ENCODE data around the gene SLC16A14.

Gene SLC16A14

DNA sequence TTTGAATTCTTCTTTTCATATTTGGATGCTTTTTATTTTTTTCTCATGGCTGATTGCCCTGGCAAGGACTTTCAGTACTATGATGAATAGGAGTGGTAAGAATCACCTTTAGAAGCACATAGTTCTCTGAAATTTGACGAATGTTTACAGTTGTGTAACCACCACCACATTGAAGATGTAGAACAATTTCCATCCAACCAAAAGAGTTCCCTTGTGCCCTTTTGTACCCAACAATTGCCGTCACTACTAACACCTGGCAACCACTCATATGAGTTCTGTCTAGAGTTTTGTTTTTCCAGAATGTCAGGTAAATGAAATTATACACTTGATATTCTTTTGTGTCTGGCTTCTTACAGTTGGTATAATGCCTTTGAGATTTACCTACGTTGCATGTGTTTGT is 28.7 kb upstream of the SLC16A14 start:
- Histone ChIP-seq H3K4me3 (ENCODE audit: low read length) (no peak overlapping the region), H3K4me1 (ENCODE audit: control insufficient read depth, low read length) (no peaks in the 10 kb centered on the region), H3F3A (ENCODE audit: control insufficient read depth, insufficient read depth) (no peaks in the 10 kb centered on the region), H3K79me2 (ENCODE audit: control insufficient read depth, low read length) (no peaks in the 10 kb centered on the region), H3K9me2 (replicated peaks; ENCODE audit: control insufficient read depth, low read length) (no peaks in the 10 kb centered on the region), H3K4me2 (ENCODE audit: low read length) (no peak overlapping the region), H3K9me3 (ENCODE audit: control insufficient read depth, insufficient read depth, low read length) (no peaks in the 10 kb centered on the region), H3K27ac (ENCODE audit: low read depth, low read length) (no peak overlapping the region), H4K20me1 (ENCODE audit: control insufficient read depth, insufficient read depth, low read depth, low read length) (no peaks in the 10 kb centered on the region), H3K27me3 (ENCODE audit: control insufficient read depth, low read length) (no peaks in the 10 kb centered on the region), H3K36me3 (ENCODE audit: control insufficient read depth, low read length) (no peaks in the 10 kb centered on the region)
- TF ChIP-seq, protein P1, sequence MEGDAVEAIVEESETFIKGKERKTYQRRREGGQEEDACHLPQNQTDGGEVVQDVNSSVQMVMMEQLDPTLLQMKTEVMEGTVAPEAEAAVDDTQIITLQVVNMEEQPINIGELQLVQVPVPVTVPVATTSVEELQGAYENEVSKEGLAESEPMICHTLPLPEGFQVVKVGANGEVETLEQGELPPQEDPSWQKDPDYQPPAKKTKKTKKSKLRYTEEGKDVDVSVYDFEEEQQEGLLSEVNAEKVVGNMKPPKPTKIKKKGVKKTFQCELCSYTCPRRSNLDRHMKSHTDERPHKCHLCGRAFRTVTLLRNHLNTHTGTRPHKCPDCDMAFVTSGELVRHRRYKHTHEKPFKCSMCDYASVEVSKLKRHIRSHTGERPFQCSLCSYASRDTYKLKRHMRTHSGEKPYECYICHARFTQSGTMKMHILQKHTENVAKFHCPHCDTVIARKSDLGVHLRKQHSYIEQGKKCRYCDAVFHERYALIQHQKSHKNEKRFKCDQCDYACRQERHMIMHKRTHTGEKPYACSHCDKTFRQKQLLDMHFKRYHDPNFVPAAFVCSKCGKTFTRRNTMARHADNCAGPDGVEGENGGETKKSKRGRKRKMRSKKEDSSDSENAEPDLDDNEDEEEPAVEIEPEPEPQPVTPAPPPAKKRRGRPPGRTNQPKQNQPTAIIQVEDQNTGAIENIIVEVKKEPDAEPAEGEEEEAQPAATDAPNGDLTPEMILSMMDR (IDR thresholded peaks at IDR 0.05; ENCODE audit: low read depth, low read length, poor library complexity, severe bottlenecking), result no peak
- no peak for TF ChIP-seq EZH2phosphoT487 (IDR thresholded peaks at IDR 0.05; ENCODE audit: borderline replicate concordance, low read length)

DNA sequence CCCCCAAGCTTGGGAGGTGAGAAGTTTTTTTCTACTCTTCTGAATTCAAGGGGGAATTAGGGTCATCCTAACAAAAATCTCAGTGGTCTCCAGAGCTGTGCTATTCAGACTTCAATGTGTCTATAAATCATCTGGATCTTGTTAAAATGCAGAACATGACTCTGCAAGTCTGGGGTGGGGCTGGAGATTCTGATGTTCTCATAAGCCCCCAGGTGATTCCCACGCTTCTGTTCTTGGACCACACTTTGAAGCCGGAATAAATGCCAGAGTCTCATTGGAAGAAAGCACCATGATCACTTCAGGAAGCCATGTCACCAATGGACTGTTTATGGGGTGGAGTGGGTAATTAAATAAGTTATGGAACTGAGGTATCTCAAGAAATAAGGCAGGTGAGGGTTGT is 22.2 kb upstream of the SLC16A14 start:
- H3K4me1 ChIP-seq (ENCODE audit: control insufficient read depth, low read length), result no peaks in the 10 kb centered on the region
- TF ChIP-seq, protein P1 (IDR thresholded peaks at IDR 0.05; ENCODE audit: low read depth, low read length, poor library complexity, severe bottlenecking), result no peak
- no peak for TF ChIP-seq EZH2phosphoT487 (IDR thresholded peaks at IDR 0.05; ENCODE audit: borderline replicate concordance, low read length)

DNA sequence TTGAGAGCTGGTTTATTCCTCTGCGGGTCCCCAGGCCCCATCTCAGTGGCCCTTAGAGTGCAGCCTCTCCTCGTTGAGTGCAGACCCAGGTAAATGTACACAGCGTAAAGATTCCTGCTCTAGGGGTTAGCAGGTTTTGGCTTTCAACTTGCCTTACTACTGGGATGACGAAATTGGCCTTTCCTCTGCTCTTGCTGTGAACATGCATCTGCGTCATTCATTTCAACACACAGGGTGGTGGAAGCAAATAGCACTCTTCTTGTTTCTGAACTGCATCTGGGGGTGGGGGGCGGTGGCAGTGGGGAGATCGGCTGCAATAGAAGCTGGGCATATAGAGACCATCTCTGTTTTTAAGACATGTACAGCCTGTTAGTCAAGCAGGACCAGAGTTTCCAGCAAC is 16.5 kb upstream of the SLC16A14 start:
- H3K79me2 ChIP-seq (ENCODE audit: control insufficient read depth, low read length), result no peaks in the 10 kb centered on the region
- H3K9me2 ChIP-seq (replicated peaks; ENCODE audit: control insufficient read depth, low read length), result no peaks in the 10 kb centered on the region
- no peak overlapping the region for H3K4me2 ChIP-seq (ENCODE audit: low read length)
- TF ChIP-seq, protein P1 (IDR thresholded peaks at IDR 0.05; ENCODE audit: low read depth, low read length, poor library complexity, severe bottlenecking), result no peak
- TF ChIP-seq EZH2phosphoT487 (IDR thresholded peaks at IDR 0.05; ENCODE audit: borderline replicate concordance, low read length), result no peak
- no peaks in the 10 kb centered on the region for H3K36me3 ChIP-seq (ENCODE audit: control insufficient read depth, low read length)
- H3K4me1 ChIP-seq (ENCODE audit: control insufficient read depth, low read length), result no peaks in the 10 kb centered on the region
- H4K20me1 ChIP-seq (ENCODE audit: control insufficient read depth, insufficient read depth, low read depth, low read length), result no peaks in the 10 kb centered on the region
- H3K9me3 ChIP-seq (ENCODE audit: control insufficient read depth, insufficient read depth, low read length), result no peaks in the 10 kb centered on the region
- 0 out of 2 replicates have a peak, but pooled peaks cover 2% of the 10 kb centered on the region for H3K27me3 ChIP-seq (ENCODE audit: control insufficient read depth, low read length)
- no peak overlapping the region for H3K27ac ChIP-seq (ENCODE audit: low read depth, low read length)
- no peaks in the 10 kb centered on the region for H3F3A ChIP-seq (ENCODE audit: control insufficient read depth, insufficient read depth)
- no peak overlapping the region for H3K4me3 ChIP-seq (ENCODE audit: low read length)

More for the DNA sequence above, 22.2 kb upstream of the SLC16A14 start:
- Histone ChIP-seq H3K36me3 (ENCODE audit: control insufficient read depth, low read length) (no peaks in the 10 kb centered on the region), H3F3A (ENCODE audit: control insufficient read depth, insufficient read depth) (no peaks in the 10 kb centered on the region), H3K9me3 (ENCODE audit: control insufficient read depth, insufficient read depth, low read length) (no peaks in the 10 kb centered on the region), H3K79me2 (ENCODE audit: control insufficient read depth, low read length) (no peaks in the 10 kb centered on the region), H3K4me3 (ENCODE audit: low read length) (no peak overlapping the region), H3K27me3 (ENCODE audit: control insufficient read depth, low read length) (no peaks in the 10 kb centered on the region), H3K9me2 (replicated peaks; ENCODE audit: control insufficient read depth, low read length) (no peaks in the 10 kb centered on the region), H3K4me2 (ENCODE audit: low read length) (no peak overlapping the region), H4K20me1 (ENCODE audit: control insufficient read depth, insufficient read depth, low read depth, low read length) (no peaks in the 10 kb centered on the region), H3K27ac (ENCODE audit: low read depth, low read length) (no peak overlapping the region)
